SK-N-MC (cell line): ENCODE results near the gene TGFBR3L.

ENCODE experiments used
- EZH2 ChIP-seq: fragments of 200-600 bp; sonication (generic); IDR thresholded peaks from one replicate; pipeline ENCODE4 v1.6.1; 2017; ENCODE audit warnings: antibody characterized with exemption
- POLR2AphosphoS5 ChIP-seq: IDR thresholded peaks from 2 replicates; pipeline ENCODE4 v1.6.1; 2012; ENCODE audit warnings: mild to moderate bottlenecking, low read depth, low read length, borderline replicate concordance

- TF ChIP-seq POLR2AphosphoS5 (no peak), EZH2 (no peak)
Measured at GRCh38 chr19:7912697-7913564, 1.7 kb upstream of the TGFBR3L start.
